Progenitor cell of endocrine pancreas (in vitro differentiated cells): ENCODE data around the gene LIPK. TPM values are rescaled to one million over a fixed set of nuclear protein-coding genes. Genes with fewer than 3 reads are reported as not detected.
"Not testable (repeated sequence)": the region's sequence is repeated elsewhere in the genome, so short reads cannot be mapped to it uniquely, and the experiment has no call there.

Experiments used
- DNase-seq: peaks from one replicate; pipeline ENCODE4 v3.0.0; 2021; ENCODE audit warnings: low spot score; ENCODE audit not compliant: unreplicated experiment
- H3K27ac Mint-ChIP-seq: 2 replicates; pipeline ENCODE4 v1.8.0; 2021; ENCODE audit warnings: mild to moderate bottlenecking, moderate library complexity, mixed read lengths
- H3K27me3 Mint-ChIP-seq: 2 replicates; pipeline ENCODE4 v1.8.0; 2021; ENCODE audit warnings: mixed read lengths
- H3K36me3 Mint-ChIP-seq: 2 replicates; pipeline ENCODE4 v1.8.0; 2022; ENCODE audit warnings: mixed read lengths; ENCODE audit not compliant: insufficient read depth
- H3K4me1 Mint-ChIP-seq: 2 replicates; pipeline ENCODE4 v1.8.0; 2021; ENCODE audit warnings: low read depth, mixed read lengths
- H3K4me3 Mint-ChIP-seq: 2 replicates; pipeline ENCODE4 v1.8.0; 2021; ENCODE audit warnings: low read depth, mild to moderate bottlenecking, moderate library complexity, mixed read lengths
- H3K9me3 Mint-ChIP-seq: 2 replicates; pipeline ENCODE4 v1.8.0; 2021; ENCODE audit warnings: low read depth, mixed read lengths
- total RNA-seq: library from RNA; stranded (reverse); gene quantifications from 2 replicates; pipeline ENCODE4 v1.2.1, GENCODE V29; 2021
- TF ChIP-seq, protein P1 (sequence below): fragments of 200-600 bp; sonication (generic); IDR thresholded peaks from one replicate; pipeline ENCODE4 v1.5.0; 2021; ENCODE audit warnings: antibody characterized with exemption, mild to moderate bottlenecking; ENCODE audit not compliant: unreplicated experiment

LIPK gene
- total RNA-seq, 1 donor from 2014 or later = not detected

DNA sequence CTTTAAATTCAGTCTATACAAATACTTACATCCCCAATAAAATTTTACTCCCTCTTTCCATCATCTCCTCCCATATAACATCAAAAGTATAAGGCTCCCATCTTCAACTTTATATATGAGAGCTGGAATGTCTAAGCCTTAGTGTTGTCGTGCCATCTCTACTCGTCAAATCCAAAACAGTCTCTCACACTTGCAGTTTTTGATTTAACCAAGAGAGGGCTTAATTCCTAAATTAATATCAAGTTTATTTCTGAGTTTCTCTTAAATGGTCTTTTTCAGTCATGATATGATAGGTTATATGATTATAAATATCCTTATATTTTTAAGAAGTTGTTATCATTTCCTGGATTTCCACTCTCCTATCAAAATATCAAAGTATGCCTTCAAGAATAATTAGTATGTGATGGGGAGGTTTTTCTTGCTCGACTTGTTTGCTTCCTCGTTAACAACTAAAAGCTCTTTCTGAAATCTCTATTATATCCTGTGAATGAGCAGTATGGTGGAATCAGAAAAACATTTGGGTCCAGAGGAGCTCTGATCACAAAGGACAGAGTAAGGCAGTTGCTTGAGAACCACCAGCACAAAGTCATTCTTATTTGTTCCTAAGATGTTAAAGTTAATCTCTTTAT is 12.5 kb upstream of the LIPK start:
- H3K27me3 Mint-ChIP-seq = no peaks in the 10 kb centered on the region
- TF ChIP-seq, protein P1, sequence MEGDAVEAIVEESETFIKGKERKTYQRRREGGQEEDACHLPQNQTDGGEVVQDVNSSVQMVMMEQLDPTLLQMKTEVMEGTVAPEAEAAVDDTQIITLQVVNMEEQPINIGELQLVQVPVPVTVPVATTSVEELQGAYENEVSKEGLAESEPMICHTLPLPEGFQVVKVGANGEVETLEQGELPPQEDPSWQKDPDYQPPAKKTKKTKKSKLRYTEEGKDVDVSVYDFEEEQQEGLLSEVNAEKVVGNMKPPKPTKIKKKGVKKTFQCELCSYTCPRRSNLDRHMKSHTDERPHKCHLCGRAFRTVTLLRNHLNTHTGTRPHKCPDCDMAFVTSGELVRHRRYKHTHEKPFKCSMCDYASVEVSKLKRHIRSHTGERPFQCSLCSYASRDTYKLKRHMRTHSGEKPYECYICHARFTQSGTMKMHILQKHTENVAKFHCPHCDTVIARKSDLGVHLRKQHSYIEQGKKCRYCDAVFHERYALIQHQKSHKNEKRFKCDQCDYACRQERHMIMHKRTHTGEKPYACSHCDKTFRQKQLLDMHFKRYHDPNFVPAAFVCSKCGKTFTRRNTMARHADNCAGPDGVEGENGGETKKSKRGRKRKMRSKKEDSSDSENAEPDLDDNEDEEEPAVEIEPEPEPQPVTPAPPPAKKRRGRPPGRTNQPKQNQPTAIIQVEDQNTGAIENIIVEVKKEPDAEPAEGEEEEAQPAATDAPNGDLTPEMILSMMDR = peak; percentile 24
- H3K4me1 Mint-ChIP-seq = peaks cover 4% of the 10 kb centered on the region
- no peaks in the 10 kb centered on the region for H3K9me3 Mint-ChIP-seq
- no peak overlapping the region for H3K27ac Mint-ChIP-seq
- H3K36me3 Mint-ChIP-seq = no peaks in the 10 kb centered on the region
- DNase-seq = no peak
- H3K4me3 Mint-ChIP-seq = no peak overlapping the region

DNA sequence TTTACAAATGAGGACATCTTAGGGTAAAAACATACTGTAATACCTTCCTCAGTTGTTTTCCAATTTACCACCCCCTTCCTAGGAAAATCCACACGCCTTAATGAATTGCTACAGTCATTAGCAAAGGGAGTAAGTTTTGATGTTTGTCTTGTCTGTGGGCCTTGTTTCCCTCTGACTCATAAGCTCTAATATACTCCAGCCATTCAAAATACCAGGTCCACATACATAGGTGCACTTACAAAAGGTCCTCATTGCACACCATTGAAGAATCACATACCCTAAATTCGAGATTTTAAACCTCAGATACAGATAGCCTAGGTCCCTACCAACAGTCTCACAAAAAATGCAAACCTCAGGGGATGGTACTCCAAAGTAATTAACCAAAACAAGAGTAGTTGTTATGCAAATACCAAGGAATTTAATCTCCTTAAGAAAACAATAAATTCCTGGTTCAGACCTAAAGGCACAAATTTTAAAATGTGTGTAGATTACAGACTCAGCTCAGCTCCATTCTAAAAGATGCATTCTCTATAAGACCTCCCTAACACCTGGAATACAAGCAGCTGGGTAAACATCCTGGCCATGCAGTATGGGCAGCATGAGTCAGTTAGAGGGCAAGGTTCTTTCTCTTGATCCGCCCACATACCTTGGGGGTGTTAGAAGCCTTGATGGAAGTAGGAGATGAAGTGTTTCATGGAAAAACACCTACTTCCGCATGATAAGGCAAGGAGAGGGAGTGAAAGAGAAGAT is 3.0 kb upstream of the LIPK start:
- no peaks in the 10 kb centered on the region for H3K9me3 Mint-ChIP-seq
- no peaks in the 10 kb centered on the region for H3K27me3 Mint-ChIP-seq
- DNase-seq = no peak
- H3K4me3 Mint-ChIP-seq = no peak overlapping the region
- no peaks in the 10 kb centered on the region for H3K36me3 Mint-ChIP-seq
- peaks cover 7% of the 10 kb centered on the region for H3K4me1 Mint-ChIP-seq
- TF ChIP-seq, protein P1 = no peak
- H3K27ac Mint-ChIP-seq = no peak overlapping the region

DNA sequence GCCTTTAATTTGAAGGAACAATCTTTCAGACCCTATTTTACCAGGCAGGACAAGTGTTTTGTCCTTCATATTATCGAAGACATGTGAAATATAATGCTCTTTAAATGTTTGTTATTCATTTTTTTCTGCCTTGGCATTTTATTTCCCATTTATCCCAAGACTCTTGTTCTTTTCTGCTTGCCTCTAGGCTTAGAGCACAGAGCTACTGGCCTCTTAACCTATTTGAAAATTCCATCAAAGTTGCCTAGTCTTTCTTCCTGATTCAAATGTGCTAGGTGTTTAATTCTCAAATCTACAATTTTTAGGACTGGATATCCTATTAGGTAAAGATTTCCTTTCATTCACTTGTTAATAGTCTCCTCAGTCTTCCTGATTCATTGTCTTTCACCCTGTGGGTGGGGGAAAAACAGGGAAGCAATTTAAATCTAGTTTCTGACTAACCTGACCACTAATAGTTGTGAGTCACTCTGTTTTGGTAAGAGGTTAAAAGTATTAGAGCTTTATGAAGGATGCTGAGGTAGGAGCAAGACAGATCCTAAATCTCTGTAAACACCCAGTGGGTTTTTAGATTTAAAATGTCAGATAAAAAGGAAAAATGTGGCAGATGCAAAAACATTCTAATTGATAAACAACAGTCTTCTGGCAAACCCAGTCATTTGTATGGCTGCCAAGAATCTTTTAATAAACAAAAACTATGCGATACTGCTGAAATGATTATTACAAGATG is 1.5 kb downstream of the LIPK start:
- TF ChIP-seq, protein P1 = no peak
- Mint-ChIP-seq H3K27me3 (no peaks in the 10 kb centered on the region), H3K4me3 (no peak overlapping the region), H3K27ac (no peak overlapping the region), H3K36me3 (no peaks in the 10 kb centered on the region), H3K4me1 (peaks cover 7% of the 10 kb centered on the region), H3K9me3 (no peaks in the 10 kb centered on the region)
- no peak for DNase-seq

DNA sequence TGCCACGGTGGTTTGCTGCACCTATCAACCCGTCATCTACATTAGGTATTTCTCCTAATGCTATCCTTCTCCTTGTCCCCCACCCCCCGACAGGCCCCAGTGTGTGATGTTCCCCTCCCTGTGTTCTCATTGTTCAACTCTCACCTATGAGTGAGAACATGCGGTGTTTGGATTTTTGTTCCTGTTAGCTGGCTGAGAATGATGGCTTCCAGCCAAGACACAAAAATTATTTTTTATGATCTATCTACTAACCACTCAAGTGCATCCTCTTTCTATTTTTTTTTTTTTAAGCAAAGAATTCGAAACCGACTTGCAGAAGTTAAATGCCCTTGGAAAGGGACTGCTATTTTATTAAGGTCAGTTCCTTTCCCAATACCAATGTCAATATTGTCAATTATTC is 3.3 kb downstream of the LIPK start:
- not testable (repeated sequence) for H3K27me3 Mint-ChIP-seq, H3K27ac Mint-ChIP-seq, H3K36me3 Mint-ChIP-seq, H3K9me3 Mint-ChIP-seq, H3K4me1 Mint-ChIP-seq, H3K4me3 Mint-ChIP-seq, DNase-seq

DNA sequence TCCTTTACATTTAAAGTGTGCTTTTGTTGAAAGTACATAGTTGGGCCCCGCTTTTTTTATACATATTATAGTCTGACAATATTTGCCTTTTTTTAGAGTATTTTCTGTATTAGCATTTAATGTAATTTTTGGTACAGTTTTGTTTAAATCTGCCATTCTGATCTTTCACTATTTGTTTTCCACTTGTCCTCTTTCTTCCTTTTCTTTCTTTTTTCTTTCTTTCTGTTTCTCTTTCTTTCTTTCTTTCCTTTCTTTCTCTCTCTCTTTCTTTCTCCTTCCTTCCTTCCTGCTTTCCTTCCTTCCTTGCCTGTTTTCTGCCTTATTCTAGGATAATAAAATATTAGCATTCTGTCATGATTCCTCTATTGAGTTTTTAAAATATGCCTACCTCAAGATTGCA is 9.5 kb downstream of the LIPK start:
- H3K4me3 Mint-ChIP-seq = no peak overlapping the region
- no peak overlapping the region for H3K27ac Mint-ChIP-seq
- no peaks in the 10 kb centered on the region for H3K36me3 Mint-ChIP-seq
- H3K27me3 Mint-ChIP-seq = peaks cover 4% of the 10 kb centered on the region
- TF ChIP-seq, protein P1 = no peak
- no peak for DNase-seq
- H3K9me3 Mint-ChIP-seq = no peaks in the 10 kb centered on the region
- no peaks in the 10 kb centered on the region for H3K4me1 Mint-ChIP-seq
